Natural killer cell (primary cell): ENCODE results near the gene EXOG. TPM values are rescaled to one million over a fixed set of nuclear protein-coding genes. Genes with fewer than 3 reads are reported as not detected.

ENCODE experiments used
- ATAC-seq, 3 donors: fragments of 150-1000 bp in 2 of 3; fragments of 200-7000 bp in 1 of 3; cut with Tn5 transposase; 1 replicate in 1 of 3; 2 replicates in 2 of 3; pipeline ENCODE4 v1.10.0; 2021; ENCODE audit warnings: mild to moderate bottlenecking in 2 of 3, moderate library complexity in 2 of 3
- DNase-seq, 2 donors: peaks; one replicate each; pipeline versions ENCODE4 v3.0.0 to v3.0.0-alpha.2; 2013 to 2021; ENCODE audit warnings: mixed read lengths in 1 of 2
- H3K27ac ChIP-seq: one replicate; pipeline ENCODE4 v1.5.1; 2013; ENCODE audit warnings: mild to moderate bottlenecking, low read length
- H3K27me3 ChIP-seq: one replicate; pipeline ENCODE4 v1.6.1; 2013; ENCODE audit warnings: low read length; ENCODE audit not compliant: control insufficient read depth, insufficient read depth
- H3K36me3 ChIP-seq: one replicate; pipeline ENCODE4 v1.6.1; 2013; ENCODE audit warnings: low read length; ENCODE audit not compliant: control insufficient read depth, insufficient read depth
- H3K4me1 ChIP-seq: one replicate; pipeline ENCODE4 v1.6.1; 2013; ENCODE audit warnings: low read length; ENCODE audit not compliant: control insufficient read depth, insufficient read depth
- H3K4me3 ChIP-seq: one replicate; pipeline ENCODE4 v1.5.1; 2013; ENCODE audit warnings: low read length
- H3K9me3 ChIP-seq: one replicate; pipeline ENCODE4 v1.6.1; 2013; ENCODE audit warnings: low read length; ENCODE audit not compliant: control insufficient read depth, insufficient read depth
- H3K27ac Mint-ChIP-seq, 2 donors: one replicate each; pipeline ENCODE4 v1.8.0; 2022; ENCODE audit warnings: mild to moderate bottlenecking in 2 of 2, mixed read lengths in 2 of 2, moderate library complexity in 1 of 2
- H3K27me3 Mint-ChIP-seq, 2 donors: one replicate each; pipeline ENCODE4 v1.8.0; 2022; ENCODE audit warnings: low read depth in 2 of 2, mixed read lengths in 2 of 2
- H3K36me3 Mint-ChIP-seq: one replicate; pipeline ENCODE4 v1.8.0; 2022; ENCODE audit warnings: mixed read lengths
- H3K4me1 Mint-ChIP-seq, 2 donors: one replicate each; pipeline ENCODE4 v1.8.0; 2022; ENCODE audit warnings: mixed read lengths in 2 of 2
- H3K4me3 Mint-ChIP-seq: one replicate; pipeline ENCODE4 v1.8.0; 2022; ENCODE audit warnings: mild to moderate bottlenecking, moderate library complexity, mixed read lengths
- H3K9me3 Mint-ChIP-seq, 2 donors: one replicate each; pipeline ENCODE4 v1.8.0; 2022; ENCODE audit warnings: mixed read lengths in 2 of 2
- CTCF ChIP-seq: fragments of 200-600 bp; IDR thresholded peaks from one replicate; pipeline ENCODE4 v1.8.0; 2022; ENCODE audit warnings: antibody characterized with exemption
- WGBS: methylation state at CpG from one replicate; pipeline ENCODE4 v1.1.7; 2013; ENCODE audit warnings: missing lambda C conversion rate; ENCODE audit not compliant: insufficient coverage; 5-methylcytosine and 5-hydroxymethylcytosine counted together
- intact Hi-C: fragments of 100-400 bp; cut with micrococcal nuclease; formaldehyde crosslinking; loops from one replicate; pipeline ENCODE4 v1.14.2; 2022
- total RNA-seq, 4 donors: library from RNA; stranded (reverse); fragments of 120-200 nt in 1 of 4; gene quantifications; one replicate each; pipeline versions ENCODE4 v1.2.3 to v1.2.4, GENCODE V29; 2013 to 2022

EXOG gene
- total RNA-seq, 3 donors from 2014 or later (not counting 1 experiment from before 2014, with no cell fraction given), result 27.3 to 34.5 (median 30.5) TPM

GRCh38 chr3:38558864-38559263, 62.7 kb downstream of the EXOG start:
- no peak overlapping the region for H3K27ac Mint-ChIP-seq
- H3K4me3 Mint-ChIP-seq, result no peak overlapping the region
- TF ChIP-seq CTCF, result no peak
- H3K27me3 ChIP-seq, result no peaks in the 10 kb centered on the region
- H3K36me3 ChIP-seq, result no peaks in the 10 kb centered on the region
- 87% methylated on average over 1 of the region's 1 CpG for WGBS
- H3K4me3 ChIP-seq, result no peak overlapping the region
- no peak for ATAC-seq
- H3K9me3 ChIP-seq, result no peaks in the 10 kb centered on the region
- intact Hi-C loops, result no loop called here
- H3K27me3 Mint-ChIP-seq, result peaks cover 0 to 7% of the 10 kb centered on the region in 2 donors
- no peaks in the 10 kb centered on the region for H3K4me1 ChIP-seq
- H3K36me3 Mint-ChIP-seq, result no peaks in the 10 kb centered on the region
- DNase-seq, result no peak
- no peaks in the 10 kb centered on the region for H3K4me1 Mint-ChIP-seq
- H3K9me3 Mint-ChIP-seq, result no peaks in the 10 kb centered on the region
- H3K27ac ChIP-seq, result no peak overlapping the region

GRCh38 chr3:38560284-38560683, 64.1 kb downstream of the EXOG start:
- Histone ChIP-seq H3K27ac (no peak overlapping the region), H3K36me3 (no peaks in the 10 kb centered on the region), H3K4me3 (no peak overlapping the region), H3K27me3 (no peaks in the 10 kb centered on the region), H3K9me3 (no peaks in the 10 kb centered on the region), H3K4me1 (no peaks in the 10 kb centered on the region)
- H3K4me3 Mint-ChIP-seq, result no peak overlapping the region
- WGBS, result 87% methylated on average over 6 of the region's 6 CpGs
- peaks cover 0 to 7% of the 10 kb centered on the region in 2 donors for H3K27me3 Mint-ChIP-seq
- intact Hi-C loops, result no loop called here
- ATAC-seq, result no peak
- H3K36me3 Mint-ChIP-seq, result no peaks in the 10 kb centered on the region
- H3K4me1 Mint-ChIP-seq, result no peaks in the 10 kb centered on the region
- H3K9me3 Mint-ChIP-seq, result no peaks in the 10 kb centered on the region
- TF ChIP-seq CTCF, result no peak
- no peak for DNase-seq
- no peak overlapping the region for H3K27ac Mint-ChIP-seq

- no peak for DNase-seq
- H3K4me1 ChIP-seq, result no peaks in the 10 kb centered on the region
- ATAC-seq, result no peak
- no peak for TF ChIP-seq CTCF
- H3K4me3 Mint-ChIP-seq, result no peak overlapping the region
- H3K9me3 Mint-ChIP-seq, result no peaks in the 10 kb centered on the region
- no peaks in the 10 kb centered on the region for H3K9me3 ChIP-seq
- H3K4me3 ChIP-seq, result no peak overlapping the region
- intact Hi-C loops, result no loop called here
- H3K27me3 Mint-ChIP-seq, result peaks cover 0 to 9% of the 10 kb centered on the region in 2 donors
- no peak overlapping the region for H3K27ac Mint-ChIP-seq
- H3K27ac ChIP-seq, result no peak overlapping the region
- no peaks in the 10 kb centered on the region for H3K27me3 ChIP-seq
- peaks cover 0 to 2% of the 10 kb centered on the region in 2 donors for H3K4me1 Mint-ChIP-seq
- H3K36me3 ChIP-seq, result no peaks in the 10 kb centered on the region
- H3K36me3 Mint-ChIP-seq, result no peaks in the 10 kb centered on the region
- WGBS, result 91% methylated on average over 6 of the region's 7 CpGs
Observed at GRCh38 chr3:38560996-38561717, 65.0 kb downstream of the EXOG start.
